Measurements from ENCODE around the gene SLC26A3.

Gene SLC26A3

DNA sequence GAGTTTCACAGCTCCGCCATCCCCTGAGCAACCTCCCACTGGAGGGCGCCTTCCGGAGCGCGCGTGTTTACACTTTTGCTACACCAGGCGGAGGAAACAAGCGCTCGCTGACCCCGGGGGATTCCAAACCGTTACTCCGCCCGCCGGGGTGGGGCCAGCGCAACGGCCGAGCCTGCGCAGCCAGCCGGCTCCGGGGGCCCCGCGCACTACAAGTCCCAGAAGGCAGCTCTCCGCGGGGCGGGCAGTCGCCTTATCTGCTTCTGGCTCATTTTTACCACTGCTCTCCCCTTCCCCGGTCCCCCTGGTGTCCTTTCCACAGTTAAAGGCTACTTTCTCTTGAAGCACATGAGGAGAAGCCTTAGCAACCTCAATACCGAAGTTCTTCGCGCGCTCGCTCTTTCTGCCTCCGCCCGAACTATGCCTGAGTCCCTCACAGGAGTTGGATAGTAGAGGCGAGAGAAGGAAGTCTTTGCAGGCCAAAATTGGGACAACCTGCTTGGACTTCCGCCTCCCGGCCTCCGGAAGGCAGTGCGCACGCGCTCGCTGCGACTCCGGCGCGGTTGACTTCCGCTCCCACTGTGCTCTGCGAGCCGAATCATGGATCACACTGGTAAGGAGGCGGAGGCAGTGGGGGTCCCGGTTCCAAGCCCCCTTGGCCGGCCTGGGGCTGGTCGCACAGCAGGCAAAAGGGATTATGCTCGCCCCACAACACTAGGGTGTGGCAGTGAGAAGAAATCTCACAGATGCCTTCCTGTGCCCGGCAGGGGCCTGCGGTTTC is 59.3 kb downstream of the SLC26A3 start, which contains the start of gene CBLL1:
Gene CBLL1 (plus strand): TSS at position 576 of the 778 bp plus-strand sequence. CDS start 22 bp downstream, at position 598.
- DNase-seq = peak; percentile 94

DNA sequence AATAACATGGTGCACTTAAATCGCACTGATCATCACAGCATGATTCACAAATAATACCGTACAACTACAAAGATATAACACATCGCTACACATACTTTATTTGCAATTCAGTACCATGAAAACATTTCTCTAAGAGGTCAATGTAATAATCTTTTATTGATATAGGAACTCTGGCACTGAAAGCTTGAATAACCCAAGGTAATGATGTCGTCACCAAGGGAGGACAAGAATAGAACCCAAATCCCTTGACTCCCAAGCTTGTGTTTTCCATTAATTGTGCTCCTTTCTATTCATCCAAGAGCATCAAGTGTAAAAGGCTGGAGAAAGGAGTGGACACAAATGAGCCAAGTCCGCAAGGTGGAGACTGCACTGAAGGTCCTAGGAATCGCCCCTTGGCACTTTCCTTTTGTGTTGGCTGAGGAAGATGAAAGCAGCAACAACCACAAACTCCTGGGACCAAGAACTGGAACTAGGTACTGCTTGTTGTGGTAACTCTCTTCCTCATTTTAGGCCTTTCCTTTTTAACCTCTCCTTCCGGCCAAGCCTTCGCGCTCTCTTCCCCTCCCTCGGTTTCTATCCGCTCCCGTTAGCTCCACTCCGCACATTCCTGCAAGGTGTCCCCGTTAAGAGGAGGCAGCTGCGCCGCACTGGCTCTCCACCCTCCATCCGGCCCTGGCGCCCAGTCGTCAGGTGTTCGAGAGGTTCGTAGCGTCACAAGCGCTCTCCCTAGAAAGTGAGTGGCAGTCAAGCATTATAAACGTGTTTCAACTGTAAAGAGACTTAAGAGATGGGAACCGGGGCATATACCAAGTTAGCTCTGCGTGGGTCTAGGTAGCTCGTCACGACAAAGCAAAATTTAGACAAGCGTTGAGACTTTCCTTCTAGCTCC is 60.1 kb downstream of the SLC26A3 start:
- peak; percentile 53 for DNase-seq

DNA sequence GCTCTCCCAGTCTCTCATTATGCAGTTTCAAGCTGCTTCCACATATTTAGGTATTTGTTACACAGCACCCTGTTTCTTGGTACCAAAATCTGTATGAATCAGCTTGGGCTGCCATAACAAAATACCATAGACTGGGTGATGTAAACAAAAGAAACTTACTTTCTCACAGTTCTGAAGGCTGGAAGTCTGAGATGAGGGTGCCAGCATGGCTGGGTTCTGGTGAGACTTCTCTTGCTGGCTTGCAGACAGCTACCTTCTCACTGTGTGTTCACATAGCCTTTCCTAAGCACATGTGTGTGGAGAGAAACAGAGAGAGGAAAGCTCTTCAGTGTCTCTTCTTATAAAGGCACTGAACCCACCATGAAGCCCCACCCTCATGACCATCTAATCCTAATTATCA is 74.7 kb downstream of the SLC26A3 start:
- no peak for DNase-seq

DNA sequence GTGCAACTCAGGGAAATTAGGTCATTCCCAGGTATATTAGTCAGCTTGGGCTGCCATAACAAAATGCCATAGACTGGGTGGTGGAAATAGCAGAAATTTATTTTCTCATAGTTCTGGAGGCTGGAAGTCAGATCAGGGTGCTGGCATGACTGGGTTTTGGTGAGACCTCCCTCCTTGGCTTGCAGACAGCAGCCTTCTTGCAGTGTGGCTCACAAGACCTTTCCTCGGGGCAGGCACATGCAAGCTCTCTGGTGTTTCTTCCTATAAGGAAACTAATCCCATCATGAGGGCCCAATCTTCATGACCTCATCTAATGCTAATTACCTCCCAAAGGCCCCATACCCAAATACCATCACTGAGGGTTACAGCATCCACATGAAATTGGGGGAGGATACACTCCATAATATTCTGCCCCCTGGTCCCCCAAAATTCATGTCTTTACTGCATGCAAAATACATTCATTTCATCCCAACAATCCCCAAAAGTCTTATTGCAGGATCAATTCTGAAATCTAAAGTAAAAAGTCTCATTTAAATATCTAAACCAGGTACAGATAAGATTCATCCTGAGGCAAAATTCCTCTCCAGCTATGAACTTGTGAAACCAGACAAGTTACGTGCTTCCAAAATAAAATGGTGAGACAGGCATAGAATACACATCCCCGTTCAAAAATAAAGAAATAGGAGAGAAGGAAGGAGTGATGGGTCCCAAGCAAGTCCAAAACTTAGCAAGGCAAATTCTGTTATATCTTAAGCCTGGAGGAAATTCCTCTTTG is 76.5 kb downstream of the SLC26A3 start:
- no peak for DNase-seq

DNA sequence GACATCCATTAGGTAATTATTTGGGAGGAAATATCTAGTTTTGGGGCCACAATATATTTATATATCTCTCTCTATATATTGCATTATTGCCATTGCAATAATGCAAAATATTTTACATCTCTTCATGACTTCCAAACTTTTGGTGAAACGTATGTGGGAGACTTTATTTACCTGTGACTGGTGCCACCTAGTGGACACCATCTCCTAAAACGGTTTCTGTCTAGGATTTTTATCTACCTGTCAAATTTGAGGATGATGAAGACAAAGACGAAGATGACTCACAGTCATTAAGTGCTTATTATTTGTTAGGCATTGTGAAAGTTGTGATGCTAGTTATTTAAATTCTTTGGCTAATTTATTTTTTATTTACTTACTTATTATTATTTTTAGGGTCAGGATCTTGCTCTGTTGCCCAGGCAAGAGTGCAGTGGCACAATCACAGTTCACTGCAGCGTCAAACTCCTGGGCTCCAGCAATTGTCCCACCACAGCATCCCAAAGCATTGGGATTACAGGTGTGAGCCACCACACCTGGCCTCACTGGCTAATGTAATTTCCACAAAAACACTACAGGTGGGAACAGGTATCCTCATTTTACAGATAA is 77.8 kb downstream of the SLC26A3 start:
- peak; percentile 25 for DNase-seq

DNA sequence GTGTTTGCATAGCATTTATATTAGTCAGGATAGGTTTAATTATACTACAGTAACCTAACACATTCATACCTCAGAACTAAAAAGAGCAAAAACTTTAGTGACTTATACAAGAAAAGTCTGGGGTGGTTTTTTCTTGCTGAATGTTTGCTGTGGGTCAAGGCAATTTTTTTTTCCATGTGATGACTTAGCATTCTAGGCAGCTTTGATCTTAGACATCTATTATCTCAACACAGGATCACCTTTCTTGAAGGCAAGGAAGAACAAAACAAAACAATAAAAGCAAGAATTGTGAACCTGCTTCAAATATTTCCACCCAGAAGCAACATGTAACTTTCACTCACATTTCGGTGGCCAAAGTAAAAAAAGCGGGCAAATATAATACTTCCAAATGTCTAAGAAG is 79.8 kb downstream of the SLC26A3 start:
- DNase-seq = no peak

DNA sequence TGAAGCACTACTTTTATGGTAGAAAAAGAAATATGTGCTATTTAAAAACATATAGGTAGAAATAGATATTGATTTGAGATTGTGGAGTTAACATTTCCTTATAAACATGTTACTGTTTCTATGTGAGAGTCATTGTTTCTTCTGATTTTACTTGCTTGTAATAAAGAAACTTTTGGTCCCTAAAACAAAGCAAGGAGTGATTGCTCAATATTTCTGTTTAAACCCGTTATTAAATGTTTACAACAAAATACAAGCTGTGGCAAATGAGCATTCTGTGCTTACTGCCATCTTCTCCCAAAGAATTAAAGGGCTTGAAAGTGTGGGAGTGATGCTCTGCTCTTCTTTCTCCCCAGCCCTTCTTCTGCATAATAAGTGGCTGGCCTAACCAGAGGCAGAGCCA is 81.7 kb downstream of the SLC26A3 start:
- DNase-seq = no peak

DNA sequence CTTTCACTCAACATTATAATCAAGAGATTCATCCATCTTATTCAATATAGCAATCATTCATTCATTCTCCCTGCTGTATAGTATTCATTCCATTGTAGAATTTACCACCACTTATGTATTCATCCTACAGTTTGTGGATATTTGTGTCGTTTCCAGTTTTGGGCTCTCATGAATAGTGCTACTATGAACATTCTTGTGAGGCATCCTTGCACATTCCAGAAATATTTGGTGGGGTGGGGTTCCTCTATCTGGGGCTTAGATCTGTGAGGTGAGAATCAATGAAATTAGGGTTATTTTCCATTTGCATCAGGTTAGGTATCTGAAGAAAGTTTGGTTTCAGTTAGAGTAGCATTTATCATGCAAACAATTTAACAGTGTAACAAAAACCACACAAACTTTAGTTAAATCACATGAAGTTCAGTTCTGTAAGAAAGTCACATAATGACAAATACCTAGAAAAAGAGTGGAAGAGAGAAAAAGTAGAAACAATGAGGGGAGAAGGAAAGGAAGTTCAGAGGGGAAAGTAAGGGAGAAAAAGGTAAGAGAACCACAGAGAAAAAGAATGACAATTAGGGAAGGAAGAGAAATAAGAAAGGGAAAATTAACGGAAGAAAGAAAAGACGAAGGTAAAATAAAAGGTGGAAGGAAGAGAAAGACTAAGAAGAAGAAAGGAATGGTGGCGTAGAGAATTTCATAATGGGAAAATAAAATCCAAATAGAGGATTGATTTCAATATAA is 84.4 kb downstream of the SLC26A3 start:
- no peak for DNase-seq

DNA sequence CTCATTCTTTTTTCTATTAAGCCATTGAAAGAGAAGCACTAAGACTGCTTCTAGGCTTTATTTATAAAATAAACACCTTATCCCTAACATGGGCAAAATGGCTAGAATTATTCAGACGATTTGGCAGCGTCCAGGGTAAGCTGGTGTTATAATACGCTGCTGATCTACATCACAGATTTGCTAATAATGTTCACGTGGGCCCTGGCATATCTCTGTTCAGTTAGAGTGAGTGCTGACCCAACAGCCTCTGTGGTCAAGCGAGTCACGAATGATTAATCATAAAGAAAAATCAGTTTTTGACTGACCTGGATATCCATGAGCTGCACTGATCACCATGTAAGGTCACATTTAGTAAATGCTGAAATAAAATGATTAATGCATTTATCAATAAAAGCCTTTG is 87.5 kb downstream of the SLC26A3 start:
- DNase-seq = no peak

Measured in T-helper 9 cell (primary cell).